Measurements from ENCODE around the gene TARS1.
A peak's percentile ranks its signal among the peaks of the same experiment; 100 is the strongest.

TARS1 gene

DNA sequence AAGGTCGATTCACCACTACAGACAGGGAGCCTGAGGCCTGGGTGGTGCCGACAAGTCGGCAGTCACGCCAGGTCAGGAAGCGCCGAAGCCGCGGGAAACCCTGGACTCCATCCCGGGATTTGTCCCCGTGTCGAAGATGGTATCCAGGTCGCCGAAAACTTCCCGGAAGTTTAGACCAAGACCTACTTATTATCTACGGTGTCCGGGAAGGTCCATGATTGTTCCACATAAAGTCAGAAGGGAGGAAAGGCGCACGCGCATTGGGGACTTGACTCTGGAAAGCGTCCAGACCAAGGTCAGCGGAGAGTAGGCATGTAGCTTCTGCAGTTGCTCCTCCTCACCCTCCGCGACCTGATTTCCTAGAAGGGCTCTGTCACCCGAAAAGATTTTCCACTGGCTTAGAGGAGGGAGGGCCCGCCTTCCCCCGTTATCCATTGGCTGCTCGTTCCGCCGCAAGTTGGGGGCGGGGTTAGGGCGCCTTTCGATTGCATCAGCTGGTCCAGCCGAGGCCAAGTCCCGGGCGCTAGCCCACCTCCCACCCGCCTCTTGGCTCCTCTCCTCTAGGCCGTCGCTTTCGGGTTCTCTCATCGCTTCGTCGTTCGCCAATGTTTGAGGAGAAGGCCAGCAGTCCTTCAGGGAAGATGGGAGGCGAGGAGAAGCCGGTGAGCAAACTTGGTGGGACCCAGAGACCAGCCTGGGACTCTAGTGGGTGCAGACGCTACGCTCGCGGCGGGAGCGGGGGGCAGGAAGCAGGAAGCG, at the start of gene TARS1:
Gene TARS1, plus strand, starts transcription at position 484 of the 759 bp plus-strand sequence. Its CDS starts 122 bp downstream, at position 606.
- peak; percentile 100 for DNase-seq (ENCODE audit: low read depth)

DNA sequence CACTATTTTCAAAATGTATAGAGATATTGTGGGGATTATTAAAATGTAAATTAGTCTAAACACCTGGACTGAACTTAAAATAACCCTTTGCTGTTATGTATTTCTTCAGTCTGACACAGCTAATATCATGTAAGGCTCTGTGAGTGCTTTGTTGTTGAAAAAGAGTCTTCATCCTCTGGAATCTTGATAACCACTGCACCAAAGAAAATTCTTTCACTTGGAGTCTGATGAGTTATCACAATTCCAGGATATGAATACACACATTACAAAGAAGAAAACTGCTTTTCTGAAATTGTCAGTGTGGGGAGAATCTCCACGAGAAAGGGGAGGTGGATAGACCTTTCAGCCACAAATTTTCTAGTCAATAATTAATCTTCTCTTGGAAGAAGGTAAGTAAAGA, 42.3 kb upstream of the TARS1 start:
- DNase-seq (ENCODE audit: low read depth): no peak

DNA sequence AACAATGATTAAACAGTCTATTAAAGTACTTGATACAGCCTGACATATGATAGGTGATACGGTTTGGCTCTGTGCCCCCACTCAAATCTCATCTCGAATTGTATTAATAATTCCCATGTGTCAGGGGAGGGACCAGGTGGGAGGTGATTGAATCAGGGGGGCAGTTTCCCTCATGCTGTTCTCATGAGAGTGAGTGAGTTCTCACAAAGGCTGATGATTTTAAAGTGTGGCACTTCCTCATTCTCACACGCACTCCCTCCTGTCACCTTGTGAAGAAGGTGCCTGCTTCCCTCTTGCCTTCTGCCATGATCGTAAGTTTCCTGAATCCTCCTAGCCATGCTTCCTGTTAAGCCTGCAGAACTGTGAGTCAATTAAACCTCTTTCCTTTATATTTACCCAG, 40.1 kb upstream of the TARS1 start:
- DNase-seq (ENCODE audit: low read depth): no peak

GRCh38 chr5:33401482-33402390, 39.0 kb upstream of the TARS1 start:
- no peak for DNase-seq (ENCODE audit: low read depth)

DNA sequence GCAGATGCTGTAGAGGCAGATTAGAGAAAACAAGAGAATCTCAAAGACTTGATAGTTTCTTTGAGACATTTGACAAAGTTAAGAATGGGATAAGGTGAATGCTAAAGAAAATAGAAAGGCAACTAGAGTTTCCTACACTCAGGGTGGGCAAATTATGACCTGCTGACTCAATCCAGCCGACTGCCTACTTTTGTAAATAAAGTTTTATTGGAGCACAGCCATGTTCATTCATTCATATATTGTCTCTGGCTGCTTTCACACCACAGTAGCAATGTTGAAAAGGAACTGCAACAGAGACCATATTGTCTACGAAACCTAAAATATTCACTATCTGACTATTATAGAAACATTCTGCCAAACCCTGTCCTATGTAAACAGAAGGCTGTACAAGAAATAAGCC, 37.6 kb upstream of the TARS1 start:
- DNase-seq (ENCODE audit: low read depth): no peak

- no peak for DNase-seq (ENCODE audit: low read depth)
Observed at GRCh38 chr5:33408816-33409215, 31.9 kb upstream of the TARS1 start.

DNA sequence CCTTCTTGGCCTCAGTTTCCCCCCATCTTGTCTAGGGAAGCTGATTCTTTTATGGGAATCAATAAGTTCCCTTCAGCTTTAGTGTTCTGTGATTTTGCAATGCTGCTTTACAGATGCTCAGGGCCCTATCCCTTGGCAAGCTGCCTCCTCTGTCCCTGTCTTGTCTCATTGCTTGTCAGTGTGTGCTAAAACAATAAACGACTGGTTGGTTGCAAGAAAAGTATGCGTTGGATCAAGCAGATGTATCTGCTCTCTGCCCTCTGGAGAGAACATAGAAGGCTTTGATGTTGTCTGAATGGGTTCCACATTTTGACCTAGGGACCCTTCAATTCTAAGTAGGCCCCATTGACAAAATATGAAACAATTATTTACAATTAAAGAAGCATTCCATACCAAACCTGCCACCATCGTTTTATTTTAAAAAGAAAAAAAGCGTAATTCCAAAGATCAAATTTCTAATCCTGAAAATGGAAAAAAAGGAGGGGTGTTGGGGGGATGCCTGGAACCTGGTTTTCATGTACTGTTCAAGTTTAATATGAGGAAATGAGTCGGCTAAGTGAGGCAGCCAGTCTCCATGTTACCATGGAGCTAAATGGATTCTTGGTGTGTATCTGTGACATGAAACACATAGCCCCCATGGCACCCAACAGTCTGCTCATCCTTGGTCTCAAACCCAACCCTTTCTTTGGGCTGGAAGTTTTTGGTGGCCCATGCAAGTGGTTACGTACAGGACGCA, 31.2 kb upstream of the TARS1 start:
- peak; percentile 46 for DNase-seq (ENCODE audit: low read depth)

DNA sequence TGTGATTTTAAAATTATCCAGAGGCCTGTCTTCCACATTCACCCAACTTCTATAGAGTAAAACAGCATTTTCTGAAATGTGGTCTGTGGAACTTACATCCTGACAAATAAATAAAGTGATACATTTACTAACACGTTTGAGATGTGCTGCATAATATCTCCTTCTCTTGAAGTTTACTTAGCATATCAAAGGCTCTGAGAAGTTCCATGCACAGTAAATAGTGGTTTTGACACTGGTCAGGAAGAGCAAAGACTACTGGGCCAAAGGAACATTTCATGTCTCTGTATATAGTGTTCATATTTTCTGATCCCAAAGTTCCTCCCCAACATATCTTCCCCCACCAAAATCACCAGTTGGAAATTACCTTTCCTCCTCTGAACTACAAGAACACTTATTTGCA, 30.5 kb upstream of the TARS1 start:
- no peak for DNase-seq (ENCODE audit: low read depth)

DNA sequence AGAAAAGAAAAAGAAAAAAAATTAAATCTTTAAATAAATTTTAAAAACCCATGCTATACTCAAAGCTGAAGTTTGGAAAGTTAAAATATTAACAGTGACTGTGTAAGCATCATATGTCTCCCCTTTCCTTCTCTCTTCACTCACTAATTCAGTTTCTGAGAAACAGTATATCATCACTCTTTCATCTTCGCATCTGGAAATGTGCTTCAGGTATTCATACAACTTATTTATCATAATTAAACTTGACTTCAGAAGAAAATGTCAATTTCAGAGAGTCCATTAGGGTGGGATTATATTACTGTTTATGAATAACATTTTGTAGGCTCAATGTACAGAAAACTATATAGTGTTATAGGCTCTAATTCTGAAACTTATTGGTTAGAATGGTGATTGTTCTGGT, 29.3 kb upstream of the TARS1 start:
- no peak for DNase-seq (ENCODE audit: low read depth)

DNA sequence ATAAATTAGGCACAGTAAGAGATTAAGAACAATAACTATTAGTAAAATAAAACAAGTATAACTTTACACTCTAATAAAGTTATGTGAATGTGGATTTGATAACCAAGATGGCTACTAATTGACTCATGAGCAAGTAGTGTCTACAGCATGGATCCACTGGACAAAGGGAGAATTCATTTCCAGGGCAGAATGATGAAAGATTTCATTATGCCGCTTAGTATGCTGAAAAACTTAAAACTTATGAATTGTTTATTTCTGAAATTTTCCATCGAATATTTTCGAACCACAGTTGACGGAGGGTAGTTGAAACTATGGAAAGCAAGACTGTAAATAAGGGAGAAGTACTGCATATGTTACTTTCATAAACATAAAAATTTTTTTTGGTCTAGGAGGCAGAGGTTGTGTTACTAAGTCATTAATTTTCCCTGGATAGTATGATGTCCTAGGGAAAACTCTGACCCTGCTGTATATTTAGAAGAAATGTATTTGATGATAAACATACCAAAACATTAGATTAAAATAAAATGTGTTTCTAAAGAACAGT, 24.9 kb upstream of the TARS1 start:
- no peak for DNase-seq (ENCODE audit: low read depth)

DNA sequence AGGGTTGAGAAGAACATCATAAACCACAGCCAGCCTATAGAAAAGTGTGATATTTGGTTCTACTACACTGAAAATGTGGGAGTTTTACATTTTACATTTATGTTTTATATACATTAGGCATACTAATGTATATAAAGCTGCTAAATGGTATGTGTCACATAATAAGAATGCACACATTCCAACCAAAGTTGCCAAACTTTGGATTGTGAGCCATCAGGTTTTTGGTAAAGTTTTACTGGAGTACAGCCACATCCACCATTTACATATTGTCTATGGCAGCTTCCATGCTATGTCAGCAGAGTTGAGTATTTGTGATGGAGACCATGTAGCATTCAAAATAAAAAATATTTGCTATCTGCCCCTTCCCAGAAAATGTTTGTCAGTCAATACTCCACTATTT, 23.1 kb upstream of the TARS1 start:
- no peak for DNase-seq (ENCODE audit: low read depth)

DNA sequence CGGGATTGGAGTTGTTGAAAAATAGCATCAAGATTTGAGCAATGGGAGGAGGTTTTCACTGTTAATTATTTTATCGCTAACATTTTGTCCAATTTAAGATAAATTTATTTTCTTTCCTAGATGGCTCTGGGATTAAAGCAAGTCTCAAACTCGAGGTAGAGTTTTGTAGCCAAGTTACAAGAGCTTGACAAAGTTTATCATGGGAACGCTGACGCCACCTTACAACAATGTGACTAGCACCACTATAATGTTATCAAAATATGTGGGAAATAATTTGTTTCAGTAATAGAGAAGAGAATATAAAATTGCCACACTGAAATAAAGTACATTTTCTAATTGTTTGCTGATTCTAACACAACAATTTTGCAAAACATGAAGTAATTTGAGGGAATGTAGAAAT, 19.8 kb upstream of the TARS1 start:
- no peak for DNase-seq (ENCODE audit: low read depth)

DNA sequence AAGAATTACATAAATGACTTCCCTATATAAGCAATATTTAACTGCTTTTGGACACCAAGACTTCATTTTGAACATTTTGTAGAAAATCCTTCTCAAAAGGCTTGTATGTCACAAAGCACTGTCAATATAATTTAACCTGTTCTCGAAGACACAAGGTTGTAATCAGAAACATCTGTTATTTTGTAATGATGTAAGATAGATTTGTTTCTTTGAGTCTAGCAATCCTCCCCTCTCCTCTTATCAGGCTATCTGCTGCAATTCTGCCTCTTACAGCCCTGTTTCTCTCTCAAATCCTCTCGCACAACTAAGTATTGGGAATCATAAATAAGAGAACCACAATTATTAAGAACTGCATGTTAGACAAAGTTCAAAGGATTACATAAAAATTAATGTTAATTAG, 18.6 kb upstream of the TARS1 start:
- no peak for DNase-seq (ENCODE audit: low read depth)

GRCh38 chr5:33423018-33423630, 17.6 kb upstream of the TARS1 start:
- no peak for DNase-seq (ENCODE audit: low read depth)

- no peak for DNase-seq (ENCODE audit: low read depth)
Observed at GRCh38 chr5:33425314-33425713, 15.5 kb upstream of the TARS1 start.

GRCh38 chr5:33430983-33431382, 9.8 kb upstream of the TARS1 start:
- no peak for DNase-seq (ENCODE audit: low read depth)

- DNase-seq (ENCODE audit: low read depth): no peak
Observed at GRCh38 chr5:33432656-33433055, 8.1 kb upstream of the TARS1 start.

DNA sequence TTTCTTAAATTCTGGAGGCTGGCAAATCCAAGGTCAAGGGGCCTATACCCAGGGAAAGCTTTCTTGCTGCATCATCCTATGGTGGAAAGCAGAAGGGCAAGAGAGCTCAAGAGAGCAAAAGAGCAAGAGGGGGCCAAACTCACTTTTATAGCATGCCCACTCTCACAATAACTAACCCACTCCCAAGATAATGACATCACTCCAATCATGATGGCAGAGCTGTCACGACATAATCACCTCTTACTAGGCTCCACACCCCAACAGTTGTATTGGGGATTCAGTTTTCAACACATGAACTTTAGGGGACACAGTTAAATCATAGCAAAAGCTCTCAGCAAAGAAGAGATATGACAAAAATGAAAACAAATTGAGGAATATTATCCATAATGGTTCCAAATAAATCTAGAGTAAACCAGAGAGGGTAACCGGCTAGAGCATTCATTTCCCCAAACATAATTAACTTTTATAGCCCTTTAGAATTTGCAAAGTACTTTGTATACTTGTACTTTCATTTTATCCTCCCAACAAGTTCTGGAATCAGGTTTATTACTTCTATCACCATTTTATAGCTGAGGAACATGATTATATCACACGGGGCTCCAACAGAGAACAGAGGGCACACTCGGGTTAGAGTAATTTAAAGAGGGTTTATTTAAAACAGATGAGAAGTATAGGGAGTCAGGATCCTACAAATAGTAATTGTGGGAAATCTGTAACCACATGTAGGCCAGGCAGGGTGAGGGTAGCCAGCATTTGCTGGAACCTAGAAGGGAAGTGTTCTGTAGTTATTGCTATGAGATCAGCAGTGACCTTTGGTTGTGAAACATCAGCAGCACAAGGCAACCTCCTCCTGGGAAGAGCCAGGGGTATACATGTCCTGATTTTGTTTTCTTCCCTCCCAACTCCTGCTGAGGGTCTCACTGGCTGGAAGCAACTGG, 7.2 kb upstream of the TARS1 start:
- no peak for DNase-seq (ENCODE audit: low read depth)

GRCh38 chr5:33435893-33436490, 4.8 kb upstream of the TARS1 start:
- peak; percentile 51 for DNase-seq (ENCODE audit: low read depth)

DNA sequence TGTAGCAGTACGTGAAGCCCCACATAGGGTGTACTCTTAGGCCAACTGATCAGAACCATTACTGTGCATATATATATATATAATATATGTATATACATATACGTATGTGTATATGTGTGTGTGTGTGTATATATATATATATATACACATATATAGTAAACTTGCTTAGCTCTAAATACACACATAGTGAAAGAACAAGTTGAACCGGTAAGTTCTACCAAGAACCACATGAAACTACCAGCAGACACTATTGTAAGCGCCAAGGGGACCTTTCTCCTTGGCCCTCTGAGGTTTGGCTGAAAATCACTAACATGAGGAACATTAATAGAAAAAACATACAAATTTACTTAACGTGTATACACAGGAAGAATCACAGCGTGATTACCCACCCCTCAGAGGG, 1.8 kb upstream of the TARS1 start:
- no peak for DNase-seq (ENCODE audit: low read depth)

Measured in fibroblast of the conjunctiva (primary cell).